Measurements from ENCODE around the gene R3HCC1L.

R3HCC1L gene

GRCh38 chr10:98272656-98273055, 138.2 kb downstream of the R3HCC1L start:
- TF ChIP-seq CREB1 (IDR thresholded peaks at IDR 0.05; ENCODE audit: low read depth) (no peak), ZBTB7A (IDR thresholded peaks at IDR 0.05; ENCODE audit: low read depth) (no peak; the same call in none of the 2 replicates), TCF12 (IDR thresholded peaks at IDR 0.05; ENCODE audit: low read depth) (no peak)

DNA sequence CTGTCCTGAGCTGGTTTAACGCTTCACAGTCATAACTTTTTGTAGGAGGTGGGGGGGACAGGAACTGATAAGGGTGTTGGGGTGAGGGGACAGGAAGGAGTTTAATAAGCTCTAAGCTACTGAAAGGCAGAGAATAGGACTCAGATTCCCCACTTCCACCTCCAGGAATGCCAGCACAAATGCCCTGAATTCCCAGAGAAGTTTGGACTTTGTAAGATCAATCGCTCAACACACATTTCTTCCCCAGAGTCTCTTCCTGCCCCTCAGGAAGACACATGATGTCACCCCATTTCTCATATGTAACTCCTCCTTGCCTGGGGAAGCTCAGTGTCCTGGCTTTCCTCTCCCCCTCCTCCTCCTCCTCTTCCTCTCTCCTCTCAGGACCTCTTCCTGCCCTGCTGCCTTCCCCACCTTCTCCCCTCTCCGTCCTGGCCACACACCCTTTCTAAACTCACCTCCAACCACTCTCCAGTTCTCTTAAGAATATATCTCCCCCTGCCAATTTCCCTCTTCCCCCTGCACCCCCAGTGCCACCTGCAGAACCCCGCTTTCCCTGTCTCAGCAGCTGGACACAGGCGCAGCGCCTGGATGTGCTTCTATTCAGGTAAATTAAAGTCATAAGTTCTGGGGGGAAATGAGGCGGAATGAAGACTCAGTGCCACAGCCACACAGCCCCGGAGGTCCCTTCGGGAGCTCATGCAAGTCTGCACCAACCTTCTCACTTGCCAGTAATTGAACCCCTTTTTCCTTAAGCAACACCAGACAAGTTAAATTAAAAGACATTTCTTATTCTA, 138.8 kb downstream of the R3HCC1L start:
- TF ChIP-seq TAF1 (IDR thresholded peaks at IDR 0.05; ENCODE audit: low read depth) (no peak), EGR1 (IDR thresholded peaks at IDR 0.05) (no peak), CEBPB (IDR thresholded peaks at IDR 0.05) (no peak), YY1 (IDR thresholded peaks at IDR 0.05; ENCODE audit: low read depth) (no peak), NFIC (IDR thresholded peaks at IDR 0.05) (no peak), USF1 (IDR thresholded peaks at IDR 0.05) (no peak), RAD21 (IDR thresholded peaks at IDR 0.05; ENCODE audit: low read depth) (no peak), TEAD4 (IDR thresholded peaks at IDR 0.05) (no peak), REST (IDR thresholded peaks at IDR 0.05; ENCODE audit: low read depth) (no peak), FOXM1 (IDR thresholded peaks at IDR 0.05; ENCODE audit: borderline replicate concordance, low read depth) (no peak), EP300 (IDR thresholded peaks at IDR 0.05; ENCODE audit: borderline replicate concordance) (no peak), ZBTB7A (IDR thresholded peaks at IDR 0.05; ENCODE audit: low read depth) (no peak), TCF12 (IDR thresholded peaks at IDR 0.05; ENCODE audit: low read depth) (no peak), CREB1 (IDR thresholded peaks at IDR 0.05; ENCODE audit: low read depth) (no peak)

DNA sequence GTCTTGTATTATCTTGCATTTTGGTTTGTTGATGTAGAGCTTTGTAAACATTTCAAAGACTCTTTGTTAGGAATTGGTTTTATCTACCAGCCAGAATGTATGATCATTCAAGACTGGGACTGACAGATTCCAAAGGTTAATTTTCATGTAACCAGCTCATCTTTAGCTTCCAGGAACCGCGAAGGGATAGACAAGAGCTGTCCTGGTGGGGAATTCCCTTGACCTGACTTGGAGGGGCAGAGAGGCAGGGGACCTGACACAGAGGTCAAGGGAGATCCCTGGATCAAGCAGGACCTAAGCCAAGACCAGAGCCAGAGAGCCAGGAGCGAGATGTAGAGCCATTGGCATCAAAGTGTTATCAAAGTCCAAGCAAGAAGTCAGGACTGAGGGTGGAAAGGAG, 140.1 kb downstream of the R3HCC1L start:
- TF ChIP-seq TCF12 (IDR thresholded peaks at IDR 0.05; ENCODE audit: low read depth) (no peak), CREB1 (IDR thresholded peaks at IDR 0.05; ENCODE audit: low read depth) (no peak), FOXM1 (IDR thresholded peaks at IDR 0.05; ENCODE audit: borderline replicate concordance, low read depth) (no peak), REST (IDR thresholded peaks at IDR 0.05; ENCODE audit: low read depth) (no peak), ZBTB7A (IDR thresholded peaks at IDR 0.05; ENCODE audit: low read depth) (no peak), EGR1 (IDR thresholded peaks at IDR 0.05) (no peak), CEBPB (IDR thresholded peaks at IDR 0.05) (no peak), NFIC (IDR thresholded peaks at IDR 0.05) (no peak), TEAD4 (IDR thresholded peaks at IDR 0.05) (no peak), MAX (IDR thresholded peaks at IDR 0.05) (no peak), RAD21 (IDR thresholded peaks at IDR 0.05; ENCODE audit: low read depth) (no peak), TAF1 (IDR thresholded peaks at IDR 0.05; ENCODE audit: low read depth) (no peak), EP300 (IDR thresholded peaks at IDR 0.05; ENCODE audit: borderline replicate concordance) (no peak), USF1 (IDR thresholded peaks at IDR 0.05) (no peak), YY1 (IDR thresholded peaks at IDR 0.05; ENCODE audit: low read depth) (no peak)

GRCh38 chr10:98276311-98276710, 141.9 kb downstream of the R3HCC1L start:
- no peak for TF ChIP-seq ZBTB7A (IDR thresholded peaks at IDR 0.05; ENCODE audit: low read depth)
- no peak for TF ChIP-seq RAD21 (IDR thresholded peaks at IDR 0.05; ENCODE audit: low read depth)
- TF ChIP-seq TAF1 (IDR thresholded peaks at IDR 0.05; ENCODE audit: low read depth): no peak
- TF ChIP-seq MAX (IDR thresholded peaks at IDR 0.05): no peak
- TF ChIP-seq EGR1 (IDR thresholded peaks at IDR 0.05): no peak
- no peak for TF ChIP-seq FOXM1 (IDR thresholded peaks at IDR 0.05; ENCODE audit: borderline replicate concordance, low read depth)
- no peak for TF ChIP-seq REST (IDR thresholded peaks at IDR 0.05; ENCODE audit: low read depth)
- TF ChIP-seq CEBPB (IDR thresholded peaks at IDR 0.05): no peak
- no peak for TF ChIP-seq TCF12 (IDR thresholded peaks at IDR 0.05; ENCODE audit: low read depth)
- TF ChIP-seq TEAD4 (IDR thresholded peaks at IDR 0.05): no peak
